Heart left ventricle (tissue), 13 donors: ENCODE measurements around the gene TMEM248.
A peak's percentile ranks its signal among the peaks of the same experiment; 100 is the strongest.

Experiments
- CTCF ChIP-seq, 12 donors: fragments of 200-600 bp; sonication (generic) in 4 of 12; IDR thresholded peaks; one replicate each; pipeline versions ENCODE4 v1.5.0 to v1.8.0; 2018 to 2022; ENCODE audit warnings: antibody characterized with exemption in 12 of 12, mild to moderate bottlenecking in 5 of 12
- POLR2A ChIP-seq, 2 donors: fragments of 450-650 bp; IDR thresholded peaks; one replicate each; pipeline ENCODE4 v1.6.1; 2017; ENCODE audit warnings: antibody characterized with exemption in 2 of 2, mild to moderate bottlenecking in 2 of 2, moderate library complexity in 2 of 2
- donor health status: ischemic (EF 13 %, LVEDD 7.1; RV severe dilation, severe dysfunction).
- donor health status: DM: no; HTN: yes; CAD: no.
- donor health status: DM: no; HTN: no; CAD: no.
- donor health status: ischemic (EF 25% LVEDD 6.9; RV normal size, moderate dysfunction).
- donor health status: ischemic (EF 25% LVEDD 5.7; RV mildly dilated, moderate dysfunction).
- donor health status: ischemic (EF 35%, LVEDD 5.7; RV mildly dilated, moderate dysfunction).
- donor health status: nonischemic (EF 11% LVEDD 7.7; RV severe dilation, severe dysfunction).
- donor health status: DM: yes; HTN: yes; CAD: no.
- donor health status: PGD.
- donor health status: ischemic (EF 29% LVEDD 5.4; RV normal size, mild dysfunction).
- donor health status: nonischemic (EF 23%, LVEDD 6.1; RV moderate dilation, normal function).

- TF ChIP-seq CTCF (IDR thresholded peaks at IDR 0.05) (no peak), POLR2A (IDR thresholded peaks at IDR 0.05) (peak in 1 of 2 donors; percentile 40)
Observed at GRCh38 chr7:66920769-66921395, at the start of gene TMEM248.
